GM20000 (cell line): ENCODE measurements around the gene AMOTL1.

Experiments used
- DNase-seq: peaks from one replicate; pipeline ENCODE4 v3.0.0; 2012; ENCODE audit warnings: low spot score
- CTCF ChIP-seq: IDR thresholded peaks from 2 replicates; pipeline ENCODE4 v1.5.1; 2012; ENCODE audit warnings: mild to moderate bottlenecking, control low read depth; ENCODE audit errors: extremely low read depth, missing control alignments

Gene AMOTL1

GRCh38 chr11:94746721-94747120, 21.4 kb upstream of the AMOTL1 start:
- no peak for TF ChIP-seq CTCF
- no peak for DNase-seq

- DNase-seq = no peak
- no peak for TF ChIP-seq CTCF
Observed at GRCh38 chr11:94747146-94747545, 21.0 kb upstream of the AMOTL1 start.

GRCh38 chr11:94747601-94748041, 20.5 kb upstream of the AMOTL1 start:
- no peak for TF ChIP-seq CTCF
- no peak for DNase-seq

GRCh38 chr11:94749369-94749768, 18.8 kb upstream of the AMOTL1 start:
- no peak for TF ChIP-seq CTCF
- no peak for DNase-seq

GRCh38 chr11:94750319-94751217, 17.6 kb upstream of the AMOTL1 start:
- TF ChIP-seq CTCF = no peak
- DNase-seq = no peak

- no peak for TF ChIP-seq CTCF
- no peak for DNase-seq
Observed at GRCh38 chr11:94751218-94751609, 16.9 kb upstream of the AMOTL1 start.

GRCh38 chr11:94751786-94752185, 16.4 kb upstream of the AMOTL1 start:
- DNase-seq = no peak
- TF ChIP-seq CTCF = no peak
